Bronchial epithelial cell (primary cell): ENCODE results near the gene WNT7A. TPM values are rescaled to one million over a fixed set of nuclear protein-coding genes. Genes with fewer than 3 reads are reported as not detected.

Experiments
- DNase-seq: peaks from one replicate; pipeline ENCODE4 v3.0.0-alpha.2; 2010; ENCODE audit warnings: low read depth
- FAIRE-seq: peaks from 2 replicates; lab custom pipeline; 2011; peaks lifted over from hg19 to GRCh38; lab: Jason Lieb, UNC
- H3K27me3 ChIP-seq: 2 replicates; pipeline ENCODE4 v1.5.1; 2011; ENCODE audit warnings: low read length; ENCODE audit not compliant: control insufficient read depth, insufficient read depth
- H3K36me3 ChIP-seq: 2 replicates; pipeline ENCODE4 v1.5.1; 2011; ENCODE audit warnings: low read length; ENCODE audit not compliant: control insufficient read depth, insufficient read depth
- H3K4me3 ChIP-seq: 2 replicates; pipeline ENCODE4 v1.5.1; 2011; ENCODE audit warnings: mild to moderate bottlenecking, low read depth, low read length, control low read depth
- CTCF ChIP-seq: IDR thresholded peaks from 2 replicates; pipeline ENCODE4 v1.5.1; 2011; ENCODE audit warnings: mild to moderate bottlenecking, moderate library complexity, low read length, control low read depth, inconsistent platforms; ENCODE audit not compliant: insufficient read depth, severe bottlenecking
- total RNA-seq: library from RNA; depleted of rRNA; stranded (reverse); fragments of >200 nt; gene quantifications from 2 replicates; pipeline ENCODE4 v1.2.1, GENCODE V29; 2014

Gene WNT7A
- total RNA-seq, 1 donor from 2014 or later: 13.4 TPM

- FAIRE-seq: no peak
- H3K36me3 ChIP-seq: no peaks in the 10 kb centered on the region
- TF ChIP-seq CTCF: no peak
- no peak overlapping the region for H3K4me3 ChIP-seq
- H3K27me3 ChIP-seq: peaks cover 3% of the 10 kb centered on the region
- no peak for DNase-seq
These were observed 88.4 kb downstream of the WNT7A start for GRCh38 chr3:13791198-13792050.

GRCh38 chr3:13790376-13791197, 89.3 kb downstream of the WNT7A start:
- TF ChIP-seq CTCF: no peak
- H3K36me3 ChIP-seq: no peaks in the 10 kb centered on the region
- H3K4me3 ChIP-seq: no peak overlapping the region
- FAIRE-seq (peak; percentile 58), DNase-seq (no peak)
- H3K27me3 ChIP-seq: peaks cover 3% of the 10 kb centered on the region

GRCh38 chr3:13788522-13789424, 91.1 kb downstream of the WNT7A start:
- Histone ChIP-seq H3K4me3 (no peak overlapping the region), H3K36me3 (no peaks in the 10 kb centered on the region), H3K27me3 (peaks cover 3% of the 10 kb centered on the region)
- no peak for TF ChIP-seq CTCF
- DNase-seq: no peak
- peak; percentile 32 for FAIRE-seq

GRCh38 chr3:13787533-13788132, 92.2 kb downstream of the WNT7A start:
- FAIRE-seq: no peak
- TF ChIP-seq CTCF: no peak
- Histone ChIP-seq H3K27me3 (peaks cover 2% of the 10 kb centered on the region), H3K4me3 (no peak overlapping the region), H3K36me3 (no peaks in the 10 kb centered on the region)
- DNase-seq: no peak

- TF ChIP-seq CTCF: no peak
- DNase-seq: no peak
- no peak for FAIRE-seq
- no peak overlapping the region for H3K4me3 ChIP-seq
- no peaks in the 10 kb centered on the region for H3K27me3 ChIP-seq
- no peaks in the 10 kb centered on the region for H3K36me3 ChIP-seq
These were observed 93.1 kb downstream of the WNT7A start for GRCh38 chr3:13786811-13787210.
